ENCODE data around the gene CNTN5. TPM values are rescaled to one million over a fixed set of nuclear protein-coding genes. Genes with fewer than 3 reads are reported as not detected.
A peak's percentile ranks its signal among the peaks of the same experiment; 100 is the strongest.

Gene CNTN5
- total RNA-seq, 1 experiment from 2014 or later: not detected

DNA sequence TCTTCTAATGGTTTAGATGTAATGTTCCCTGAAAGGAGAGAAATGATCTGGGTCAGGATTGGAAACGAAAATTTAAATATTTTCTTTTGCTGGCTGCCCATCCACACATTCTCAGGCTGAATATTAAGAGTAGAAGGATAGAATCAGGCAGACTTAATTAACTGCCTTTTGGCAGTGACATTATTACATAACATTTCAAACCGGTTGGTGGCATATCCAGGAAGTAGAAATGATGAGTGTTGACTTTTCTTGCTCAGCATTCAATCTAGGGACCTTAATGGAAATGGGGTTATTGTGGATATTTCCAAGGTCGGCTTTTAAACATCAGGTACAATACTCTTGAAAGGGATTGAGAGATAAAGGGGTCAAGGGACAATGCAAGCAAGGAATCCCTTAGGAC lies 989.0 kb downstream of the CNTN5 start:
- H3K36me3 ChIP-seq (ENCODE audit: low read depth, low read length): no peaks in the 10 kb centered on the region
- CTCF ChIA-PET: no interaction called here

DNA sequence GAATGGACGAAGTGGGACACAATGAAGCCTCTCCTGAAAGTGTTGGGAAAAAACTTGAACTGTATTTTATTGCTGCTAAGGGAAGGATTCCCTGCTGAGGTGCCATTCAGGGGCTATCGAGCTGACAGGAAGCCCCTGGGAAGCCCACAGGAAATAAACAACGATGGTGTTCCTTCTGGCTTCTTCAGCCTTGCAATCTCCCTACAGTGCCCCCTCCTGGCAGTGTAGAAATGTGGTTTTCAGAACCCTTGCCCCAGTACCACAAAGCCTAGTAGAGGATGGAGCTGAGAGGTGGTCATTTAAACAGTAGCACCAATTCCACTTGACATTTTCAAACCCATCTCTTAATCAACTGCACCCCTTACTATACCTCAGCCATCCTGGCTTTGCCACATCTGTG lies 989.6 kb downstream of the CNTN5 start:
- H3K27me3 ChIP-seq (ENCODE audit: low read length): peaks cover 9% of the 10 kb centered on the region; the same call in 1 of the 2 replicates
- POLR2A ChIA-PET (ENCODE audit: unreplicated experiment): no interaction called here
- DNase-seq: no peak
- ATAC-seq: no peak
- H3K4me3 ChIP-seq (ENCODE audit: low read length): no peak overlapping the region
- no peak overlapping the region for H3K4me2 ChIP-seq (ENCODE audit: low read length)
- H2AFZ ChIP-seq (ENCODE audit: low read length): no peak overlapping the region
- H3K79me2 ChIP-seq (ENCODE audit: low read length): no peaks in the 10 kb centered on the region
- intact Hi-C loops (cut with micrococcal nuclease): no loop called here
- no TSS peak for BruUV-seq (replicated peaks)
- no peak overlapping the region for H3K27ac ChIP-seq (ENCODE audit: low read length)
- no peaks in the 10 kb centered on the region for H3K9me2 ChIP-seq (replicated peaks; ENCODE audit: low read length)
- TF ChIP-seq EZH2phosphoT487 (IDR thresholded peaks at IDR 0.05; ENCODE audit: borderline replicate concordance, low read length): no peak
- TF ChIP-seq EZH2 (IDR thresholded peaks at IDR 0.05; ENCODE audit: low read length, unreplicated experiment): no peak
- TF ChIP-seq CTCF (conservative IDR thresholded peaks at IDR 0.05; ENCODE audit: low read depth, low read length): peak; percentile 50
- no peaks in the 10 kb centered on the region for H3K9me3 ChIP-seq (ENCODE audit: low read length)
- no peaks in the 10 kb centered on the region for H3K4me1 ChIP-seq (ENCODE audit: insufficient read depth, low read length)
- no peaks in the 10 kb centered on the region for H3F3A ChIP-seq (ENCODE audit: low read length, unreplicated experiment)
- no peak overlapping the region for H3K9ac ChIP-seq (ENCODE audit: low read length)
- no peaks in the 10 kb centered on the region for H4K20me1 ChIP-seq (ENCODE audit: low read length)
- CTCF ChIA-PET: no interaction called here
- no peaks in the 10 kb centered on the region for H3K36me3 ChIP-seq (ENCODE audit: low read depth, low read length)

More for the DNA sequence above, 989.0 kb downstream of the CNTN5 start:
- Histone ChIP-seq H3K4me3 (ENCODE audit: low read length) (no peak overlapping the region), H3K9me3 (ENCODE audit: low read length) (no peaks in the 10 kb centered on the region), H4K20me1 (ENCODE audit: low read length) (no peaks in the 10 kb centered on the region), H3K79me2 (ENCODE audit: low read length) (no peaks in the 10 kb centered on the region), H2AFZ (ENCODE audit: low read length) (no peak overlapping the region), H3K4me2 (ENCODE audit: low read length) (no peak overlapping the region), H3F3A (ENCODE audit: low read length, unreplicated experiment) (no peaks in the 10 kb centered on the region), H3K4me1 (ENCODE audit: insufficient read depth, low read length) (no peaks in the 10 kb centered on the region), H3K9ac (ENCODE audit: low read length) (no peak overlapping the region), H3K27ac (ENCODE audit: low read length) (no peak overlapping the region), H3K9me2 (replicated peaks; ENCODE audit: low read length) (no peaks in the 10 kb centered on the region), H3K27me3 (ENCODE audit: low read length) (peaks cover 2% of the 10 kb centered on the region; the same call in 1 of the 2 replicates)
- no peak for DNase-seq
- intact Hi-C loops (cut with micrococcal nuclease): no loop called here
- BruUV-seq (replicated peaks): no TSS peak
- TF ChIP-seq EZH2 (IDR thresholded peaks at IDR 0.05; ENCODE audit: low read length, unreplicated experiment) (no peak), CTCF (conservative IDR thresholded peaks at IDR 0.05; ENCODE audit: low read depth, low read length) (no peak), EZH2phosphoT487 (IDR thresholded peaks at IDR 0.05; ENCODE audit: borderline replicate concordance, low read length) (no peak)
- POLR2A ChIA-PET (ENCODE audit: unreplicated experiment): no interaction called here
- no peak for ATAC-seq

DNA sequence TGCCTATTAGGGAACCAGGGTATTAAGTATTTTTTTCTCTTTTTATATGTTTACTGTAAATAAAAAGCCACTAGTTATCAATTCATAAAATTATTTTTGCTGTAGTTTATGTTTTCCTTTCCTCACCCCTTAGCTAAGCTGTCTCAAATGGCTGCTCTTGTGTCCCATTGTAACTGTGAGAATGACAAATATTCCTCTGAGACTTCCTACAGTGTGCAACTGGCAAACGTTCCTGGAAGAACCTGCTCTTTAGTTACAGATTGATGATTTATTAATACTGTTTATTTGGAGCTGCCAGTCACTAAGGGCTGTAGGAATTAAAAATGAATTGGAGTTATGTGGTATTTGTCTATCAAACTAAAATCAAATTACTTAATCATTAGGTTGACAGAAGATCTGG lies 990.9 kb downstream of the CNTN5 start:
- Histone ChIP-seq H4K20me1 (ENCODE audit: low read length) (no peaks in the 10 kb centered on the region), H3K4me1 (ENCODE audit: insufficient read depth, low read length) (no peaks in the 10 kb centered on the region), H3K9ac (ENCODE audit: low read length) (no peak overlapping the region), H3K27ac (ENCODE audit: low read length) (no peak overlapping the region), H2AFZ (ENCODE audit: low read length) (no peak overlapping the region), H3K9me2 (replicated peaks; ENCODE audit: low read length) (no peaks in the 10 kb centered on the region), H3K4me2 (ENCODE audit: low read length) (no peak overlapping the region), H3K36me3 (ENCODE audit: low read depth, low read length) (no peaks in the 10 kb centered on the region), H3K79me2 (ENCODE audit: low read length) (no peaks in the 10 kb centered on the region), H3K27me3 (ENCODE audit: low read length) (peaks cover 17% of the 10 kb centered on the region; the same call in 1 of the 2 replicates), H3K4me3 (ENCODE audit: low read length) (no peak overlapping the region), H3F3A (ENCODE audit: low read length, unreplicated experiment) (no peaks in the 10 kb centered on the region), H3K9me3 (ENCODE audit: low read length) (no peaks in the 10 kb centered on the region)
- DNase-seq (no peak), ATAC-seq (no peak)
- CTCF ChIA-PET: no interaction called here
- no peak for TF ChIP-seq EZH2phosphoT487 (IDR thresholded peaks at IDR 0.05; ENCODE audit: borderline replicate concordance, low read length)
- no peak for TF ChIP-seq CTCF (conservative IDR thresholded peaks at IDR 0.05; ENCODE audit: low read depth, low read length)
- TF ChIP-seq EZH2 (IDR thresholded peaks at IDR 0.05; ENCODE audit: low read length, unreplicated experiment): no peak
- no TSS peak for BruUV-seq (replicated peaks)
- POLR2A ChIA-PET (ENCODE audit: unreplicated experiment): no interaction called here
- intact Hi-C loops (cut with micrococcal nuclease): no loop called here
